BLaER1 (cell line): Measurements from ENCODE around the gene FUS.

Experiments used
- H3K27ac ChIP-seq: shearing (Covaris generic); formaldehyde crosslinking; 2 replicates; pipeline ENCODE4 v1.8.1; 2022
- H3K27me3 ChIP-seq: shearing (Covaris generic); formaldehyde crosslinking; 2 replicates; pipeline ENCODE4 v1.8.1; 2022
- H3K36me3 ChIP-seq: shearing (Covaris generic); formaldehyde crosslinking; 2 replicates; pipeline ENCODE4 v1.8.1; 2022
- H3K4me1 ChIP-seq: shearing (Covaris generic); formaldehyde crosslinking; 2 replicates; pipeline ENCODE4 v1.8.1; 2022
- H3K4me2 ChIP-seq: shearing (Covaris generic); formaldehyde crosslinking; 2 replicates; pipeline ENCODE4 v1.8.1; 2022
- H3K4me3 ChIP-seq: shearing (Covaris generic); formaldehyde crosslinking; 2 replicates; pipeline ENCODE4 v1.8.1; 2022
- H3K9ac ChIP-seq: shearing (Covaris generic); formaldehyde crosslinking; 2 replicates; pipeline ENCODE4 v1.8.1; 2022
- H3K9me3 ChIP-seq: shearing (Covaris generic); formaldehyde crosslinking; 2 replicates; pipeline ENCODE4 v1.8.1; 2022
- H4K20me1 ChIP-seq: shearing (Covaris generic); formaldehyde crosslinking; 2 replicates; pipeline ENCODE4 v1.8.1; 2022
- Cebpa-rat ChIP-seq: shearing (Covaris generic); IDR thresholded peaks from 2 replicates; pipeline ENCODE4 v1.8.1; 2022

The FUS gene

GRCh38 chr16:31228206-31228605 lies 48.3 kb downstream of the FUS start:
- no peaks in the 10 kb centered on the region; the same call in 1 of the 2 replicates for H3K36me3 ChIP-seq
- H3K27me3 ChIP-seq = no peaks in the 10 kb centered on the region
- no peak overlapping the region for H3K4me2 ChIP-seq
- no peaks in the 10 kb centered on the region for H3K4me1 ChIP-seq
- H3K9me3 ChIP-seq = peaks cover 14% of the 10 kb centered on the region
- H3K27ac ChIP-seq = no peak overlapping the region
- no peak overlapping the region for H3K4me3 ChIP-seq
- TF ChIP-seq Cebpa-rat = no peak
- no peaks in the 10 kb centered on the region for H4K20me1 ChIP-seq
- H3K9ac ChIP-seq = no peak overlapping the region

DNA sequence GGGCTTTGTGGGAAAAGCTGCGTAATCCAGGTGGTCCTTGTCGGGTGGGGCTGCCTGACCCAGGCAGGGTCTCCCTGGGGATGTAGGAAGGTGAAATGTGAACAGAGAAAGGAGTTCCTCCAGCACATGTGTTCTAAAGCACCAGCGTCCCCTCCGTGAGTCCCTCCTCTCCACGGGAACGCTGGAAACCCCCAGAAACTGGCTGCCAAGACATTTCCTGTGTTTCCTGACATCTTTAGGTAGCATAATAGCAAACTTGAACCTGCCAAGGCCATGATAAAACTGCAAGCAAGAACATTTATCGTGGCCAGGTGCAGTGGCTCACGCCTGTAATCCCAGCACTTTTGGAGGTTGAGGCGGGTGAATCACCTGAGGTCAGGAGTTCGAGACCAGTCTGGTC lies 49.6 kb downstream of the FUS start:
- no peak overlapping the region for H3K4me3 ChIP-seq
- no peaks in the 10 kb centered on the region for H4K20me1 ChIP-seq
- no peak overlapping the region for H3K4me2 ChIP-seq
- no peaks in the 10 kb centered on the region; the same call in 1 of the 2 replicates for H3K36me3 ChIP-seq
- H3K4me1 ChIP-seq = no peaks in the 10 kb centered on the region
- no peak for TF ChIP-seq Cebpa-rat
- peaks cover 26% of the 10 kb centered on the region for H3K9me3 ChIP-seq
- no peak overlapping the region for H3K9ac ChIP-seq
- no peak overlapping the region for H3K27ac ChIP-seq
- H3K27me3 ChIP-seq = no peaks in the 10 kb centered on the region

DNA sequence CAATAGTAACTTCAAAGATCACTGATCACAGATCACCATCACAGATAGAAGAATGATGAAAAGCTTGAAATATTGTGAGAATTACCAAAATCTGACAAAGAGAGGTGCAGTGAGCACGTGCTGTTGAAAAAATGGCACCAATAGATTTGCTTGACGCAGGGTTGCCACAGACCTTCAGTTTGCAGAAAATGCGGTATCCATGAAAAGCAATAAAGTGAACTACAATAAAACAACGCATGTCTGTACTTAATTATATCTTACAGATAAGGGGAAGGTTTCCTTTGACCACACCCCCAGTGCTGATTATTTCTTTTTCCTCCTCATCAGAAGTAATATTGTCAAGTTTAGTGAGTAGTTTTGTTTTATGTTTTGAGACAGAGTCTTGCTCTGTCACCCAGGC lies 58.1 kb downstream of the FUS start:
- H3K4me1 ChIP-seq = peaks cover 11% of the 10 kb centered on the region
- H3K36me3 ChIP-seq = no peaks in the 10 kb centered on the region
- H3K4me3 ChIP-seq = no peak overlapping the region
- no peaks in the 10 kb centered on the region for H4K20me1 ChIP-seq
- no peak overlapping the region for H3K27ac ChIP-seq
- no peaks in the 10 kb centered on the region for H3K27me3 ChIP-seq
- no peak overlapping the region for H3K9ac ChIP-seq
- H3K9me3 ChIP-seq = peaks cover 32% of the 10 kb centered on the region
- no peak for TF ChIP-seq Cebpa-rat
- no peak overlapping the region for H3K4me2 ChIP-seq
